HuH-7 (cell line): ENCODE results near the gene ATP6V1B1.

Experiments
- DNase-seq: peaks from one replicate; pipeline ENCODE4 v3.0.0; 2011; ENCODE audit warnings: low spot score

Gene ATP6V1B1

GRCh38 chr2:70901227-70902066 is 34.3 kb upstream of the ATP6V1B1 start:
- DNase-seq = peak; percentile 56

DNA sequence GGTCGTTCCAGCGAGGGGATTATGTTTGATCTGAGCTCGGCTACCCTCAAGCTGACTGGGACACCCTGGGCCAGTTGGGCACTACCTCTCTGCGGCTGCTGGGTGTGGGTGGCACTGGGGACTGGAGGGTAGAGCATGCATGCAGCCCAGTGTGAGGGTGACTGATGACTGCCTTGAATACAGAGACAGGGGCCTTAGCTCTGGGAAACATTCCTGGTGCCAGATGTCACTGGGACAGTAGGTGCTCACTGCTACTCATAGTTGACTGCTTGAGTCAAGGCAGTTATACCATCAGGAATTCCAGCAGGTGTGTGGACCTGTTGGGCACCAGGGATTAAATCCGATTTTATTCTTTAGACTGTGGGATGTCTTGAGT is 33.6 kb upstream of the ATP6V1B1 start:
- DNase-seq = no peak

DNA sequence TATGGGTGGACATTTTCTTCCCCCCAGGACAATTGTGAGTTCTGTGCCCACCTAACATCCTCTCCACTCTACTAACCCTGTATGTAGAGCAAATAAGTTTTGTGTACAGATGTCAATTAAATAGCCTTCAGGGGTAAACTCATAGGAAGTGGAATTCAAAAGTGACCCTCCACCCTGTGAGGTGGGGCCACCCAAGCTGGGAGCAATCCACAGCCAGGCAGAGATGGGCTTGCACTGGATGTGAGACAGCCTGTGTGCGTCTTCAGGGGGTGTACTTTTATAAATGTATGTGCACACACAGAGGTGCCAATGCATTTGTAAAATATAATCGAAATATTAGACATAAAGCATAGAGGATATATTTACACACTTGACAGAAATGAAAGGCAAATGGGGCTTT is 33.1 kb upstream of the ATP6V1B1 start:
- no peak for DNase-seq

DNA sequence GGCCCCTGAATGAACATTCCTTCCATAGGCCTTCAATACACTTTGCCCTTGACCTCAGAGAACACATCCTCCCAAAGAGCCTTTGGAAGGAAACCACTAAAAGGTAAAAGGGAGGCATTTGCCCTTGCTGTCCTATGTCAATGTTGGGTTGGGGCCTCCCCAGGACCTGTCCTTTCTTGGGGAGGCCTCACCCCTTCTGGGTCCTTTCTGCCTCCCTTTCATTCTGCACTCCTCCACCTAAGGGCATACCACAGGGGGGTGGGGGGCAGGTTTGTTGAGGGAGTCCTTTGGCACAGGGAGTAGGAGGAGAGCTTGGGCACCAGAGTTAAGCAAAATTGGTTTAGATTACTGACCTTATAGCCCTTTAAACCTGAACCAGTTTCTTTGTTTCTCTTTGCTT is 32.5 kb upstream of the ATP6V1B1 start:
- no peak for DNase-seq

- no peak for DNase-seq
These were observed 31.9 kb upstream of the ATP6V1B1 start for GRCh38 chr2:70903641-70904340.

DNA sequence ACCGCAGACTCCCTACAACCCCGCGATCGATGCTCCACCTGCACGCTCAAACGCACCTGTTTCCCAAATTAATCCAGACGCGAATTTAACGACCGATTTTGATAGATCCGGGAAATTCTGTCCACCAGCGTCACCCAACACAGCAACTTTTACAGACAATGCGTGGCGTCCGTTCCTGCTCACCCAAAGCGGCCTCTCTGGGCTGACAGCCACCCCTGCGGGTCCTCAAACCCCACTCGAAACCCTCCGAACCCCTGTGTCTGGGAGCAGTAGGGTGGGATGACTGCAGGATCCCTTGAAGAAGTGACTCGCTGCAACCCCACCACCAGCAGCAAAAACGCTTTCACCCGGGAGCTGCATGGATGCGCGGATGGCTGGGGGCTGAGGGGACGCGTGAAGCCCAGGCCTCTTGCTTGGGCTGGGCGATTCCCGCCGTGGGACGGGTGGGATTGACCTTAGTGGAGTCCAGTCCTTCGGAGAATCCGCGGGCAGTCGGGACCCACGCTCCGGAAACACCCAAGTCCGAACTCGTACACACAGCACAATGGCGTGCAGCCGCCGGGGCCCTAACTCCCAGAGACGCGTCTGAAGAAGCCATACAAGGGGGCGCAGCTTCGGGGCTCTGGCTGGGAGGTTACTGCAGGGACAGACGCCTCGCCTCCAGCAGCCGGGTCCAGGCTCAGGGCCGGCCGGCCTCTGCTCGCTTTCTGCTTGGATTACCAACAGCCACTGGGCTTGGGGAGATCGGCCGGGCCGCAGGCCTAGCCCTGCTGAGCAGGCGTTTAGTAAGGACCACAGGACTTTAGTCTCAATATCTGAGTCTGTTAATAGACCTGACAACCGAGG is 31.1 kb upstream of the ATP6V1B1 start:
- DNase-seq = no peak

GRCh38 chr2:70905443-70906421 is 30.0 kb upstream of the ATP6V1B1 start:
- no peak for DNase-seq

DNA sequence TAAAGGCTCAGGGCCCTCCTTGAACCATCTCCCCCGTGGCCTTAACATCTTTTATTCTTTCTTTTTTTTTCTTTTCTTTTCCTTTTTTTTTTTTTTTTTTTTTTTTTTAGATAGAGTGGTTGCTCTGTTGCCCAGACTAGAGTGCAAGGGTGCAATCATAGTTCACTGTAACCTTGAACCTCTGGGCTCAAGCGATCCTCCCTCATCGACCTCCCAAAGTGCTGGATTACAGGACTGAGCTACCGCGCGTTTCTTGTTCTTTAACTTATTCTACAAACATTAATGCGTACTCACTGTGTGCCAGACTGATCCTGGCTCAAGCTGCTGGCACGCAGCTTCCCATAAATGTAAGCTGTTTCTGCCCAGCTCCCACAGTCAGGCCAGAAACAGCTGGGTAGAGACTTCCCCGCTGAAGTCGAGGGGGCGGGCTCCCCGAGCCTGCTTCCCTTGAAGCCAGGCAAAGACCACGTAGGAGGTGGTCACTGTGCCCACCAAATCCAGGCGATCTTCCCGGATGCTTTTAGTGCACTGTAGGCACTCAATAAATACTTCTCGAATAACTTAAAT is 29.2 kb upstream of the ATP6V1B1 start:
- no peak for DNase-seq

- no peak for DNase-seq
These were observed 28.3 kb upstream of the ATP6V1B1 start for GRCh38 chr2:70907130-70908057.

- DNase-seq = no peak
These were observed 19.4 kb upstream of the ATP6V1B1 start for GRCh38 chr2:70916291-70916690.

- DNase-seq = no peak
These were observed 17.7 kb upstream of the ATP6V1B1 start for GRCh38 chr2:70918016-70918415.

DNA sequence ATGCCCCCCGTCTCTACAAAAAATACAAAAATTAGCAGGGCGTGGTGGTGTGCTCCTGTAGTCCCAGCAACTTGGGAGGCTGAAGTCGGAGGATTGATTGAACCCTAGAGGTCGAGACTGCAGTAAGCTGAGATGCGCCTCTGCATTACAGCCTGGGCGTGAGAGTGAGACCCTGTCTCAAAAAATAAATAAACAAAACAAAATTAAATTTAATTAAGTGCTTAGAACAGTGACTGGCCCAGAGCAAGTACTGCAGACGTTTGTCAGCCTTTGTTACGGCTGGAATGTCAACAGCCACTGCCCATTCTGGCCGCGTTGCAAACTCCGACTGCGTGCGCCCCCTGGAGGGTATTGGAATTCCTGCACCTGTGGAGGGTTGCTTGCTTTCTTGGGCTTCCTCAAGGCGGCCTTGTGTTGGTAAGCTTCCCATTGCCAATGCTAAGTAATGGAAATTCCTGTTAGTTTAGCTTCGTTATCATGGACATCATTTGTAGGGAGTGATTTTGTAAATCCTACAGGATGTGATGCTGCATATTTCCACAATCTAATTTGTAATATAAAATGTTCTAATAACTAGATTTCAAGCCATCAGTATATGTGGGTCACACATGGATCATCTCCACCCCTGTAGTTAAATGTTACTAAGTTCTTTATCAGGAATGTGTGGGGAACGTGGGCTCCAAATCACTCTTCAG is 15.9 kb upstream of the ATP6V1B1 start:
- DNase-seq = peak; percentile 80

- no peak for DNase-seq
These were observed 15.4 kb upstream of the ATP6V1B1 start for GRCh38 chr2:70920367-70920715.

DNA sequence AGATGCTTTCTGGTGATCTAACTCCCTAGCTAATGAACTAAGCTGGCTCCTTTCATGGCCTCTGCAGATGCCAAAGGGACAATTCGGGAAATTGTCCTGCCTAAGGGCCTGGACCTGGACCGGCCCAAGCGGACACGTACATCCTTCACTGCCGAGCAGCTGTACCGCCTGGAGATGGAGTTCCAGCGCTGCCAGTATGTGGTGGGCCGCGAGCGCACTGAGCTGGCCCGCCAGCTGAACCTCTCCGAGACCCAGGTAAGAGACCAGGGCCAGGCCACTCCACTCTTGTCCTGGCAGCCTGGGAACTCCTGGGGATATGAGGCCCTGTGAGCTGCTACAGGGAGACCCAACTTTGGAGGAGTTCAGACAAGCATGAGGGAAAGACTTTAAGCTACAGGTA is 14.7 kb upstream of the ATP6V1B1 start:
- DNase-seq = no peak

GRCh38 chr2:70921839-70922234 is 13.9 kb upstream of the ATP6V1B1 start:
- DNase-seq = no peak

DNA sequence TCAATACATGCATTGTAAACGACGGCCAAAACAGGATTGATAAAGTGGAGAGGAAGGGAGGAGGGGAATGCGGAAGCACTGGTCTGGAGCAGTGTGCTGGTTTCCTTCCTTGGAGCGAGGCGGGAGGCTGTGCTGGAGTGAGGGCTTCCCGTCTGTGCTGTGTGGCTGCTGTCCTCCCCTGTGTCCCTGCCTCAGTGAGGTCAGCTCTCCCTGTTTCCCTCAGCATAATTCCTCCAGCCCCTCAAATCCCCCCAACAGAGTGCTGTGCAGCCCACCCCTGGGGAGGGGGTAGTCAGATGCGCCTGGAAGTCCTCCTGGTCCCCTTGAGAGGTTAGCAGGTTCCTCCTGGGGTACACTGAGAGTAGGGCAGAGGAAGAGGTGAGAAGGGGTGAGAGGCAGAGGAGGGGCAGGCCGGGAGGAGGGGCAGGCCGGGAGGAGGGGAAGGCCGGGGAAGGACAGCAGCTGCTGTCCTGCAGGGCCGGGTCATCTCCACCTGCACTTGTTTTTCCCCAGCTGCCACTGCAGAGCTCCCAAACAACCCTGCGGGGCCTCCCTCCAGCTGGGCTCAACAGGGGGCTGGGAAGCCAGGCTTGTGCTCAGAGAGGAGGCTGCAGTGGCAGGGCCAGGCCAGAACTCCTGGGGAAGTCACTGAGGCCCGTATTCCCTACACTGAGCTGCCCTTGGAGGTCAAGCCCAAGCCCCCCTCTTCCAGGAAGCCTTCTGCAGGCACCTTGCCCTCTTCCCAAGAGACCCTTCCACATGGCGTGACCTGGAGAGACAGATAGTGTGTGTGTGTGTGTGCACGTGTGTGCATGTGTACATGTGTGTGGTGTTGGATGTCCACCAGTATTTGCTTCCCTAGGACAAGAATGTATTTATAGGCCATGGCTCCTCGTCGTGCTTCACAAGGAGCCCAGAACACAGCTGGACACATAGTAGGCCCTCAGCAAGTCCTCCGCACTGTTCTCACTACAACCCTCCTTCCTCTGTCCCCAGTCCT is 13.2 kb upstream of the ATP6V1B1 start:
- no peak for DNase-seq

DNA sequence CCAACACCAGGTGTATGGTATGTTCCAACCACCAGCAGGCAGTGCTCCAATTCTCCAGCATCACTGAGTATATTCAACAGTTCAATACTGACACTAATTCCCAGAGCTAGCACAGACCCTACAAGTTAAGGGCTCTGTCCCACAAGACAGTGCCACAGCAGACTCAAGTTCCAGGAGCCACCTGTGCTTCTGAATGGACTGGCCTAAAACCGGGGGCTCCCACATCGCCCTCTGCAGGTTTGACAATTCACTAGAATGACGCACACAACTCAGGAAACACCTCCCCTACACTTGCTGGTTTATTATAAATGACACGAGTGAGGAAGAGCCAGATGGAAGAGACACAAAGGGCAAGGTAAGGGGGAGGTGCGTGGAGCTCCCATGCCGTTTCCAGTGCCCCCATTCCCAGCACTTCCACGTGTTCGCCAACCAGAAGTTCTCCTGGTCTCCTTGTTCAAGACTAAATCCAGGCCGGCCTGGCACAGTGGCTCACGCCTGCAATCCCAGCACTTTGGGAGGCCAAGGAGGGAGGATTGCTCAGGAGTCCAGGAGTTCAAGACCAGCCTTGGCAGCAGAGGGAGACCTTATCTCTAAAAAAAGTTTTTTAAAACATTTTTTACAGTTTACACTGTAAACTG is 12.2 kb upstream of the ATP6V1B1 start:
- DNase-seq = peak; percentile 45

DNA sequence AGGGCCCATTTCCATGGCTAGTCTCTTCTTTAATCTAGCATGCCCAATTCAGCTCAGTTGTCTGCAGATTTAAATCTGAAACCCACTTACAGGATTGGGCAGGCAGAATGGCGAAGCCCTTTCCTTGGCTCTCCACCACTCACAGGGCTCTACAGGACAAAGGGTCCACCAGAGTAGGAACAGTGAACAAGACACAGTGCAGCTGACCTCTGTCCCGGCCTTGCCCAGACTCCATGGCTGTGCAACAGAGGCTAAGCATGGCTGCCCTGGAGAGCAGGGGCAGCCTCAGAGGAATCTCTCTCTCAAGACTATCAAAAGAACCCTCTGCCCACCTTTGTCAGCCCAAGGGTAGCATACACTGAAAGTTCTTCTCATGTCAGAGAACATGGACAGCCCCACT is 9.7 kb upstream of the ATP6V1B1 start:
- no peak for DNase-seq
